Stomach (tissue), 4 donors: Measurements from ENCODE around the gene CES4A.

ENCODE experiments used
- CTCF ChIP-seq, 7 experiments: fragments of 450-650 bp in 4 of 7; fragments of 200-600 bp in 3 of 7; sonication (generic) in 3 of 7; IDR thresholded peaks; one replicate each; pipeline ENCODE4 v1.5.1; 2016 to 2019; ENCODE audit warnings: antibody characterized with exemption in 7 of 7, control low read depth in 2 of 7, mild to moderate bottlenecking in 1 of 7
- POLR2AphosphoS5 ChIP-seq, 3 donors: sonication (generic); formaldehyde crosslinking; IDR thresholded peaks; one replicate each; pipeline ENCODE4 v1.6.1; 2016; ENCODE audit warnings: antibody characterized with exemption in 3 of 3

- TF ChIP-seq CTCF (IDR thresholded peaks at IDR 0.05) (no peak), POLR2AphosphoS5 (IDR thresholded peaks at IDR 0.05) (no peak)
These were observed 12.3 kb downstream of the CES4A start for GRCh38 chr16:67000384-67001351.
